Astrocyte (in vitro differentiated cells and primary cell): Measurements from ENCODE around the gene SRGN. TPM values are rescaled to one million over a fixed set of nuclear protein-coding genes. Genes with fewer than 3 reads are reported as not detected.

Experiments
- DNase-seq: peaks from one replicate; pipeline ENCODE4 v3.0.0-alpha.2; 2010; ENCODE audit warnings: low read depth
- FAIRE-seq: peaks from 2 replicates; lab custom pipeline; 2011; peaks lifted over from hg19 to GRCh38; lab: Jason Lieb, UNC
- H2AFZ ChIP-seq: 2 replicates; pipeline ENCODE4 v1.6.0; 2012; ENCODE audit warnings: low read depth, low read length, inconsistent platforms
- H3K27ac ChIP-seq: 2 replicates; pipeline ENCODE4 v1.5.1; 2011; ENCODE audit warnings: low read depth, low read length, inconsistent platforms
- H3K27me3 ChIP-seq: 2 replicates; pipeline ENCODE4 v1.6.0; 2011; ENCODE audit warnings: low read length, inconsistent platforms; ENCODE audit not compliant: insufficient read depth
- H3K36me3 ChIP-seq: 2 replicates; pipeline ENCODE4 v1.5.1; 2011; ENCODE audit warnings: low read length, inconsistent platforms; ENCODE audit not compliant: insufficient read depth
- H3K4me1 ChIP-seq: 2 replicates; pipeline ENCODE4 v1.5.1; 2011; ENCODE audit warnings: low read length, inconsistent platforms; ENCODE audit not compliant: insufficient read depth
- H3K4me2 ChIP-seq: 2 replicates; pipeline ENCODE4 v1.6.0; 2012; ENCODE audit warnings: low read length, inconsistent platforms
- H3K4me3 ChIP-seq: 2 replicates; pipeline ENCODE4 v1.5.1; 2011; ENCODE audit warnings: low read depth, mild to moderate bottlenecking, low read length, inconsistent platforms; ENCODE audit not compliant: insufficient read depth
- H3K79me2 ChIP-seq: 2 replicates; pipeline ENCODE4 v1.6.0; 2012; ENCODE audit warnings: mild to moderate bottlenecking, low read length, inconsistent platforms; ENCODE audit not compliant: insufficient read depth
- H3K9ac ChIP-seq: 2 replicates; pipeline ENCODE4 v1.6.0; 2012; ENCODE audit warnings: mild to moderate bottlenecking, low read length, inconsistent platforms
- H3K9me3 ChIP-seq: 2 replicates; pipeline ENCODE4 v1.5.1; 2012; ENCODE audit warnings: low read depth, mild to moderate bottlenecking, low read length, inconsistent platforms; ENCODE audit not compliant: insufficient read depth
- H4K20me1 ChIP-seq: 2 replicates; pipeline ENCODE4 v1.6.0; 2012; ENCODE audit warnings: low read length, inconsistent platforms; ENCODE audit not compliant: insufficient read depth
- H3K27ac Mint-ChIP-seq: one replicate; pipeline ENCODE4 v1.8.0; 2021; ENCODE audit warnings: mild to moderate bottlenecking, mixed read lengths; ENCODE audit not compliant: unreplicated experiment
- H3K27me3 Mint-ChIP-seq: one replicate; pipeline ENCODE4 v1.8.0; 2021; ENCODE audit warnings: low read depth, mixed read lengths; ENCODE audit not compliant: unreplicated experiment
- H3K36me3 Mint-ChIP-seq: one replicate; pipeline ENCODE4 v1.8.0; 2021; ENCODE audit warnings: low read depth, mixed read lengths; ENCODE audit not compliant: unreplicated experiment
- H3K4me1 Mint-ChIP-seq: one replicate; pipeline ENCODE4 v1.8.0; 2021; ENCODE audit warnings: low read depth, mixed read lengths; ENCODE audit not compliant: unreplicated experiment
- H3K4me3 Mint-ChIP-seq: one replicate; pipeline ENCODE4 v1.8.0; 2021; ENCODE audit warnings: mild to moderate bottlenecking, moderate library complexity, mixed read lengths; ENCODE audit not compliant: unreplicated experiment
- H3K9me3 Mint-ChIP-seq: one replicate; pipeline ENCODE4 v1.8.0; 2021; ENCODE audit warnings: mild to moderate bottlenecking, mixed read lengths; ENCODE audit not compliant: unreplicated experiment
- EZH2 ChIP-seq: IDR thresholded peaks from 2 replicates; pipeline ENCODE4 v1.6.1; 2012; ENCODE audit warnings: mild to moderate bottlenecking, low read length, inconsistent platforms; ENCODE audit not compliant: insufficient read depth
- total RNA-seq: library from RNA; stranded (reverse); gene quantifications from 2 replicates; pipeline ENCODE4 v1.2.1, GENCODE V29; 2021
- TF ChIP-seq, protein P1 (sequence below): IDR thresholded peaks from 2 replicates; pipeline ENCODE4 v1.5.1; 2011; ENCODE audit warnings: low read depth, mild to moderate bottlenecking, inconsistent platforms, low read length, moderate library complexity; ENCODE audit not compliant: insufficient read depth

The SRGN gene
- total RNA-seq, 1 donor from 2014 or later: 0.30 TPM

DNA sequence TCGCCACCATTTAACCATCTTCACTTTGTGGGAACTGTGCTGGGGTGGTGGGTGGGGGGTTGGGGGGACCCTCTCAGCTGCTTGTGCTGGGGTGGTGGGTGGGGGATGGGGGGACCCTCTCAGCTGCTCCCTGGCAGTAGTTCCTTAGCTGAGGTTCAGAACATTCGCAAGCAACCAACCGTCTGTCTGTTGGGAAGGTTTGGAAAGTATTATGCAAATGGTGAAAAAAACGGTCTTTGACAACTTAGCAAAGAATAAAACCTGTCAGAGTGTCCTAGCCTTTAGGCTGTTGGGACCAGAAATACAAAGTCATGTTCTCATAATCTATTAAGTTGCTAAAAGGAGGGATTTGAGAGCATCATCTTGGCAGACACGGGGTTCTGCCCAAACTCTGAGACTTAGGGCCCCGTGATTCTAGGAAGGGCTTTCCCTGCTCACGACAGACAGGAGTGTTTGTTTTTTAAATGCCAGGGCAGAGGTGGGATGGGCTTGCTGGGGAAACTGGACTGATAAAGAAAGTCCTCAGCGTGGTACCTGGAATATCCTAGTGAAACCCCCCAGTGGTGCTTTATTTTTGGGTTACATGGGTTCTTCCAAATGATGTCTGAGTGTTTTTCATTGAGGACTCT is 14.1 kb upstream of the SRGN start:
- no peaks in the 10 kb centered on the region for H3K27me3 ChIP-seq
- H4K20me1 ChIP-seq: no peaks in the 10 kb centered on the region
- no peak overlapping the region for H3K27ac ChIP-seq
- Mint-ChIP-seq H3K4me1 (no peaks in the 10 kb centered on the region), H3K9me3 (no peaks in the 10 kb centered on the region), H3K36me3 (no peaks in the 10 kb centered on the region), H3K27ac (no peak overlapping the region), H3K4me3 (no peak overlapping the region), H3K27me3 (peaks cover 13% of the 10 kb centered on the region)
- DNase-seq (no peak), FAIRE-seq (no peak)
- H3K9ac ChIP-seq: no peak overlapping the region
- no peak overlapping the region for H3K4me2 ChIP-seq
- no peak overlapping the region for H3K4me3 ChIP-seq
- no peaks in the 10 kb centered on the region for H3K9me3 ChIP-seq
- H3K79me2 ChIP-seq: no peaks in the 10 kb centered on the region
- no peaks in the 10 kb centered on the region for H3K4me1 ChIP-seq
- H2AFZ ChIP-seq: no peak overlapping the region
- no peaks in the 10 kb centered on the region for H3K36me3 ChIP-seq
- TF ChIP-seq, protein P1, sequence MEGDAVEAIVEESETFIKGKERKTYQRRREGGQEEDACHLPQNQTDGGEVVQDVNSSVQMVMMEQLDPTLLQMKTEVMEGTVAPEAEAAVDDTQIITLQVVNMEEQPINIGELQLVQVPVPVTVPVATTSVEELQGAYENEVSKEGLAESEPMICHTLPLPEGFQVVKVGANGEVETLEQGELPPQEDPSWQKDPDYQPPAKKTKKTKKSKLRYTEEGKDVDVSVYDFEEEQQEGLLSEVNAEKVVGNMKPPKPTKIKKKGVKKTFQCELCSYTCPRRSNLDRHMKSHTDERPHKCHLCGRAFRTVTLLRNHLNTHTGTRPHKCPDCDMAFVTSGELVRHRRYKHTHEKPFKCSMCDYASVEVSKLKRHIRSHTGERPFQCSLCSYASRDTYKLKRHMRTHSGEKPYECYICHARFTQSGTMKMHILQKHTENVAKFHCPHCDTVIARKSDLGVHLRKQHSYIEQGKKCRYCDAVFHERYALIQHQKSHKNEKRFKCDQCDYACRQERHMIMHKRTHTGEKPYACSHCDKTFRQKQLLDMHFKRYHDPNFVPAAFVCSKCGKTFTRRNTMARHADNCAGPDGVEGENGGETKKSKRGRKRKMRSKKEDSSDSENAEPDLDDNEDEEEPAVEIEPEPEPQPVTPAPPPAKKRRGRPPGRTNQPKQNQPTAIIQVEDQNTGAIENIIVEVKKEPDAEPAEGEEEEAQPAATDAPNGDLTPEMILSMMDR: no peak
- TF ChIP-seq EZH2: no peak

DNA sequence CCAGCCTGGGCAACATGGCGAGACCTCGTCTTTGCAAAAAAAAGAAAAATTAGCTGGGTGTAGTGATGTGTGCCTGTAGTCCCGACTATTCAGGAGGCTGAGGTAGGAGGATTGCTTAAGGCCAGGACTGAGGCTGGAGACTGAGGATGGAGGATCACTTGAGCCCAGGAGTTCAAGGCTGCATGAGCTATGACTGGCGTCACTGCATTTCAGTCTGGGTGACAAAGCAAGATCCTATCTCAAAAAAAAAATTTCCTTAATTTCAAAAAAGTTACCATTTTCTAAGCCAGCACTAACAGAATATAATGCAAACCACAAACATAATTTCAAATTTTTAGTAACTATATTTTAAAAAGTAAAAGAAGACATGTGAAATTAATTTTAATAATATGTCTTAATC is 13.4 kb upstream of the SRGN start:
- Mint-ChIP-seq H3K27ac (no peak overlapping the region), H3K9me3 (no peaks in the 10 kb centered on the region), H3K4me3 (no peak overlapping the region), H3K27me3 (peaks cover 13% of the 10 kb centered on the region), H3K4me1 (no peaks in the 10 kb centered on the region), H3K36me3 (no peaks in the 10 kb centered on the region)
- Histone ChIP-seq H3K79me2 (no peaks in the 10 kb centered on the region), H3K27ac (no peak overlapping the region), H2AFZ (no peak overlapping the region), H3K9ac (no peak overlapping the region), H3K27me3 (no peaks in the 10 kb centered on the region), H4K20me1 (no peaks in the 10 kb centered on the region), H3K36me3 (no peaks in the 10 kb centered on the region), H3K4me3 (no peak overlapping the region), H3K9me3 (no peaks in the 10 kb centered on the region), H3K4me1 (no peaks in the 10 kb centered on the region), H3K4me2 (no peak overlapping the region)
- TF ChIP-seq, protein P1: no peak
- FAIRE-seq: no peak
- no peak for DNase-seq

DNA sequence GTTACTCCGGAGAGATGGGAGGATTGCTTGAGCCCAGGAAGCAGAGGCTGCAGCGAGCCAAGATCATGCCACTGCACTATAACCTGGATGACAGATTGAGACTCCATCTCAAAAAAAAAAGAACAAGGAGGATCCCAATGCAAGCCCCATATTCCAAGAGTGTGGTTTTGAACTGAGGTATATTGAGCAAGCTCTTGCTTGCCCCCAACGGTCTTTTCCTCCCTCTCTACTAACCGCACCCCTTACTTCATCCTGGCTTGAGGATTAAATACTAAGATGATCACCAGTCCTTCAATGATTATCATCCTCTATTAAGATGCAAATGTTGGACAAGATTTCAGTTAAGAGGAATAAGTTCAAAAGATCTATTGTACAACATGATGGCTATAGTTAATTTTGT is 12.5 kb upstream of the SRGN start:
- Histone ChIP-seq H3K4me2 (no peak overlapping the region), H4K20me1 (no peaks in the 10 kb centered on the region), H3K4me3 (no peak overlapping the region), H3K9ac (no peak overlapping the region), H3K27me3 (no peaks in the 10 kb centered on the region), H2AFZ (no peak overlapping the region), H3K79me2 (no peaks in the 10 kb centered on the region), H3K27ac (no peak overlapping the region), H3K4me1 (no peaks in the 10 kb centered on the region), H3K9me3 (no peaks in the 10 kb centered on the region), H3K36me3 (no peaks in the 10 kb centered on the region)
- no peak for DNase-seq
- no peak for FAIRE-seq
- no peak for TF ChIP-seq EZH2
- TF ChIP-seq, protein P1: no peak
- Mint-ChIP-seq H3K4me3 (no peak overlapping the region), H3K9me3 (no peaks in the 10 kb centered on the region), H3K27ac (no peak overlapping the region), H3K36me3 (no peaks in the 10 kb centered on the region), H3K4me1 (no peaks in the 10 kb centered on the region), H3K27me3 (peaks cover 13% of the 10 kb centered on the region)
